PC-9 (cell line): ENCODE results near the gene KAT6B. TPM values are rescaled to one million over a fixed set of nuclear protein-coding genes. Genes with fewer than 3 reads are reported as not detected.

Source experiments
- BruUV-seq: library from RNA; stranded (reverse); fragments of 400-500 nt; replicated peaks from 2 replicates; lab custom pipeline; 2021; lab: Mats Ljungman, UMichigan
- CTCF ChIA-PET: fragments of 300-600 bp; sonication (Branson Sonifier 250); formaldehyde crosslinking; loops from one replicate; lab custom pipeline; 2022; ENCODE audit warnings: antibody characterized with exemption; lab: Charles Lee
- POLR2A ChIA-PET: fragments of 300-600 bp; sonication (Branson Sonifier 250); formaldehyde crosslinking; loops from one replicate; lab custom pipeline; 2022; ENCODE audit warnings: antibody characterized with exemption; ENCODE audit not compliant: unreplicated experiment; lab: Charles Lee
- DNase-seq, 2 experiments: peaks; one replicate each; pipeline versions ENCODE4 v3.0.0 to v3.0.0-alpha.2; 2015 to 2022; ENCODE audit warnings: mixed read lengths in 1 of 2
- H2AFZ ChIP-seq: fragments of 200-600 bp; sonication (generic); 2 replicates; pipeline ENCODE4 v1.8.1; 2017; ENCODE audit warnings: antibody characterized with exemption
- H3F3A ChIP-seq: fragments of 200-600 bp; sonication (generic); 2 replicates; pipeline ENCODE4 v1.8.1; 2017; ENCODE audit warnings: antibody characterized with exemption, mild to moderate bottlenecking, low read depth; ENCODE audit not compliant: insufficient read depth
- H3K27ac ChIP-seq: fragments of 200-600 bp; sonication (generic); 2 replicates; pipeline ENCODE4 v1.6.1; 2016; ENCODE audit warnings: mixed run types
- H3K27me3 ChIP-seq: fragments of 200-600 bp; sonication (generic); 2 replicates; pipeline ENCODE4 v1.6.1; 2016; ENCODE audit warnings: low read depth, mixed run types; ENCODE audit not compliant: insufficient read depth
- H3K36me3 ChIP-seq: fragments of 200-600 bp; sonication (generic); 2 replicates; pipeline ENCODE4 v1.6.1; 2016; ENCODE audit warnings: low read depth, mixed run types
- H3K4me1 ChIP-seq: fragments of 200-600 bp; sonication (generic); replicated peaks from 2 replicates; pipeline ENCODE4 v1.6.1; 2016; ENCODE audit warnings: mixed run types; ENCODE audit not compliant: insufficient read depth
- H3K4me2 ChIP-seq: fragments of 200-600 bp; sonication (generic); 2 replicates; pipeline ENCODE4 v1.6.1; 2017; ENCODE audit warnings: mixed run types
- H3K4me3 ChIP-seq: fragments of 200-600 bp; sonication (generic); 2 replicates; pipeline ENCODE4 v1.6.1; 2016; ENCODE audit warnings: mixed run types
- H3K79me2 ChIP-seq: fragments of 200-600 bp; sonication (generic); 2 replicates; pipeline ENCODE4 v1.6.1; 2017; ENCODE audit warnings: low read depth, mixed run types
- H3K9me2 ChIP-seq: fragments of 200-600 bp; sonication (generic); 2 replicates; pipeline ENCODE4 v1.8.1; 2017; ENCODE audit warnings: mild to moderate bottlenecking; ENCODE audit not compliant: insufficient read depth
- H3K9me3 ChIP-seq: fragments of 200-600 bp; sonication (generic); 2 replicates; pipeline ENCODE4 v1.8.1; 2016; ENCODE audit warnings: low read depth; ENCODE audit not compliant: insufficient read depth
- H4K20me1 ChIP-seq: fragments of 200-600 bp; sonication (generic); 2 replicates; pipeline ENCODE4 v1.8.1; 2017; ENCODE audit not compliant: insufficient read depth
- EZH2 ChIP-seq: fragments of 200-600 bp; sonication (generic); IDR thresholded peaks from 2 replicates; pipeline ENCODE4 v1.8.0; 2017; ENCODE audit warnings: antibody characterized with exemption, low read depth
- intact Hi-C: fragments of 100-400 bp; cut with micrococcal nuclease; formaldehyde crosslinking; loops from one replicate; pipeline ENCODE4 v1.10.0; 2022; ENCODE audit not compliant: unreplicated experiment
- total RNA-seq: library from RNA; stranded (reverse); gene quantifications from 2 replicates; pipeline ENCODE4 v1.2.3, GENCODE V29; 2021
- TF ChIP-seq, protein P1 (sequence below): fragments of 200-600 bp; sonication (generic); conservative IDR thresholded peaks from 2 replicates; pipeline ENCODE4 v1.6.1; 2017; ENCODE audit warnings: mixed run types, antibody characterized with exemption, mild to moderate bottlenecking, moderate library complexity

KAT6B gene
- total RNA-seq, 1 experiment from 2014 or later: 30.9 TPM

DNA sequence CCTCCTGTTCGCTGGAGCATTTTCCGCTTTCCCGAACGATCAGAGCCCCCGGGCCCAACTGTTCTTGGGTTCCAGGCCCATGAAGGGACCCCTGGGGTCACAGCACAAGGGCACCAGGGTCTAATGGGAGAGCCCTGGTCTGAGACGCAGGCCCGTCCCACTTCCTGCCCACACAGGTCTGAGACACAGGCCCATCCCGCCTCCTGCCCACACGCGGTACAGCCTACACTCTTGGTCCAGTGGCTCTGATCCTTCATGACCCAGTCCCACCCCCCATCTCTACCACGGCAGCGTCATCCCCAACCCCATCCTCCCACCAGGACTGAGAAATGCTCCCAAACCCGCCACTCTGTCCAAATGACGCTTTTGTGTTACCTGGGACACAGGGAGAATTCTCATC is 246.3 kb downstream of the KAT6B start:
- TF ChIP-seq, protein P1, sequence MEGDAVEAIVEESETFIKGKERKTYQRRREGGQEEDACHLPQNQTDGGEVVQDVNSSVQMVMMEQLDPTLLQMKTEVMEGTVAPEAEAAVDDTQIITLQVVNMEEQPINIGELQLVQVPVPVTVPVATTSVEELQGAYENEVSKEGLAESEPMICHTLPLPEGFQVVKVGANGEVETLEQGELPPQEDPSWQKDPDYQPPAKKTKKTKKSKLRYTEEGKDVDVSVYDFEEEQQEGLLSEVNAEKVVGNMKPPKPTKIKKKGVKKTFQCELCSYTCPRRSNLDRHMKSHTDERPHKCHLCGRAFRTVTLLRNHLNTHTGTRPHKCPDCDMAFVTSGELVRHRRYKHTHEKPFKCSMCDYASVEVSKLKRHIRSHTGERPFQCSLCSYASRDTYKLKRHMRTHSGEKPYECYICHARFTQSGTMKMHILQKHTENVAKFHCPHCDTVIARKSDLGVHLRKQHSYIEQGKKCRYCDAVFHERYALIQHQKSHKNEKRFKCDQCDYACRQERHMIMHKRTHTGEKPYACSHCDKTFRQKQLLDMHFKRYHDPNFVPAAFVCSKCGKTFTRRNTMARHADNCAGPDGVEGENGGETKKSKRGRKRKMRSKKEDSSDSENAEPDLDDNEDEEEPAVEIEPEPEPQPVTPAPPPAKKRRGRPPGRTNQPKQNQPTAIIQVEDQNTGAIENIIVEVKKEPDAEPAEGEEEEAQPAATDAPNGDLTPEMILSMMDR: no peak
- H3K4me2 ChIP-seq: no peak overlapping the region
- no peak overlapping the region for H3K27ac ChIP-seq
- intact Hi-C loops: no loop called here
- no peak for DNase-seq
- no peak overlapping the region for H2AFZ ChIP-seq
- no peaks in the 10 kb centered on the region for H3K36me3 ChIP-seq
- POLR2A ChIA-PET: no interaction called here
- H4K20me1 ChIP-seq: no peaks in the 10 kb centered on the region
- no peaks in the 10 kb centered on the region for H3F3A ChIP-seq
- H3K79me2 ChIP-seq: no peaks in the 10 kb centered on the region
- CTCF ChIA-PET: no interaction called here
- BruUV-seq: no TSS peak
- H3K27me3 ChIP-seq: no peaks in the 10 kb centered on the region
- H3K9me2 ChIP-seq: no peaks in the 10 kb centered on the region
- H3K4me3 ChIP-seq: no peak overlapping the region
- H3K9me3 ChIP-seq: no peaks in the 10 kb centered on the region
- no peaks in the 10 kb centered on the region for H3K4me1 ChIP-seq

DNA sequence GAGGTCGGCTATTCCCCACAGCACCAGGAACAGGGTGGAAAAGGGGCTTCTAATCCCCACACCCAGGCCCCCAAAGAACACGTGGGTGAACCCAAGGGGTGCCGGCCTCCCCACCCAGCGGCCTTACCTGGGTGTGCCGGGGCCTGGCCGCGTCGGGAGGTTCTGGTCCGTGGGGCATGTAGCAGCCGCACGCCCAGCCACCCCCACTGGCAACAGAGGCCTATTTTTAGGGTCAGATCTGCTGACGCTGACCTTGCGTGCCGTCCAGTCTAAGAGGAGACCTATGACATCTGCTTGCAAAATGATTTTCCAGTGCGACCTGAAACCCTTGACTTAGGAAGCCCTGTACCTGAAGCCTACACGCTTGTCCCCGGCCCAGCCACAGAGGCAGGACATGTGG is 247.0 kb downstream of the KAT6B start:
- intact Hi-C loops: no loop called here
- H3K4me1 ChIP-seq: no peaks in the 10 kb centered on the region
- no TSS peak for BruUV-seq
- no peaks in the 10 kb centered on the region for H3K36me3 ChIP-seq
- H3K27me3 ChIP-seq: no peaks in the 10 kb centered on the region
- ChIA-PET POLR2A (no interaction called here), CTCF (no interaction called here)
- no peak for DNase-seq
- H2AFZ ChIP-seq: no peak overlapping the region
- no peak overlapping the region for H3K4me2 ChIP-seq
- H3K4me3 ChIP-seq: no peak overlapping the region
- no peak for TF ChIP-seq EZH2
- TF ChIP-seq, protein P1: no peak
- H3K9me3 ChIP-seq: no peaks in the 10 kb centered on the region
- H3K79me2 ChIP-seq: no peaks in the 10 kb centered on the region
- no peaks in the 10 kb centered on the region for H4K20me1 ChIP-seq
- no peak overlapping the region for H3K27ac ChIP-seq
- no peaks in the 10 kb centered on the region for H3K9me2 ChIP-seq
- no peaks in the 10 kb centered on the region for H3F3A ChIP-seq

DNA sequence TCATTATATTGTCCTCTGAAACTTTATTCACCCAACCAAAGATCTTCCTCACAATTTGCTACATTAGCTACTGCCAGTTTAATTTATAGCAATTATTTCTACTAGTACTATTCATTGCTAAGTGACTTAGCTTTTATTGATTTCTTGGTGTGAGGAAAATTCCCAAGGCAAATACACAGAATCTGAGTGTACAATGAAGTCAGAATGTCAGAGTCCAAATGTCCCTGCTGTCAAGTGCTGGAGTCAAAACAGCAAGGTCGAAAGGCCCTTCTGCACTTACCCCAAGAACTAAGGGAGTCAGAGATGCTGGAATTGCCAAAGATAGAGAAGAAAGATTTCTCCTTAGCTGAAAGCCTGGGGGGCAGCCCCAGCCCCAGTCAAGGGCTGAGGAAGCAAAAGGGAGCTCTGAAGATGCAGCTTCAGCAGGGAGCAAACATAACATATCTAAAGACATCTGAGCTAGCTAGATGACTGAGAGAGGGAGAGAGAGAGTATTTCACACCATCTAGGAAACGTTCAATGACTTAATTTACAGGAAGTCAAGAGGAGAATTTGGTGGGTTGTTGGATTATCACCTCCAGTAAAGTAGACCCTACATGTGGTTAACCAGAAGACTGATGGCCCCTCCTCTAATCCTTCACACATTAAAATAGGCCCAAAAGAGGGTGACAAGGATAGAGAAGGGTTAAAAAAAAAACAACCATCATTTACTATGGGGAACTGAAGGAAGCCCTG is 248.5 kb downstream of the KAT6B start:
- CTCF ChIA-PET: no interaction called here

More for the DNA sequence above, 248.5 kb downstream of the KAT6B start:
- Histone ChIP-seq H3K9me3 (no peaks in the 10 kb centered on the region), H3K27ac (no peak overlapping the region), H3K36me3 (no peaks in the 10 kb centered on the region), H3K9me2 (no peaks in the 10 kb centered on the region), H3K79me2 (no peaks in the 10 kb centered on the region), H3K4me2 (no peak overlapping the region), H3K4me3 (no peak overlapping the region), H3K27me3 (no peaks in the 10 kb centered on the region), H4K20me1 (no peaks in the 10 kb centered on the region), H3K4me1 (no peaks in the 10 kb centered on the region), H3F3A (no peaks in the 10 kb centered on the region), H2AFZ (no peak overlapping the region)
- TF ChIP-seq, protein P1: no peak
- TF ChIP-seq EZH2: no peak
- no TSS peak for BruUV-seq
- intact Hi-C loops: no loop called here
- no peak for DNase-seq
- POLR2A ChIA-PET: interaction anchor here (0.7 kb wide), 1 partner anchor 127 kb away, joined by 3 read pairs; no protein-coding TSS in a partner anchor
